T47D (cell line): ENCODE measurements around the gene PPP1R13B.

Experiments used
- DNase-seq, 2 experiments: peaks; one replicate each; pipeline versions ENCODE4 v3.0.0 to v3.0.0-alpha.2; 2011 to 2012; ENCODE audit warnings: low read depth in 1 of 2, low spot score in 1 of 2
- JUND ChIP-seq: IDR thresholded peaks from 2 replicates; pipeline ENCODE4 v1.6.1; 2012; ENCODE audit warnings: low read depth
- in situ Hi-C: cut with HindIII; loops from 2 replicates; pipeline ENCODE4 v1.10.0; 2016; ENCODE audit warnings: low sequenced_read_pairs, low pct_unique_long_range_greater_than_20kb

PPP1R13B gene

GRCh38 chr14:103706551-103707328 is 140.6 kb downstream of the PPP1R13B start:
- no peak for DNase-seq
- in situ Hi-C loops: no loop called here
- no peak for TF ChIP-seq JUND

- TF ChIP-seq JUND: no peak
- in situ Hi-C loops: no loop called here
- no peak for DNase-seq
Measured at GRCh38 chr14:103705504-103706284, 141.7 kb downstream of the PPP1R13B start.

GRCh38 chr14:103705118-103705503 is 142.3 kb downstream of the PPP1R13B start:
- TF ChIP-seq JUND: no peak
- in situ Hi-C loops: no loop called here
- DNase-seq: no peak

- TF ChIP-seq JUND: no peak
- in situ Hi-C loops: no loop called here
- no peak for DNase-seq
Measured at GRCh38 chr14:103704708-103705107, 142.7 kb downstream of the PPP1R13B start.

- no peak for DNase-seq
- in situ Hi-C loops: no loop called here
- no peak for TF ChIP-seq JUND
Measured at GRCh38 chr14:103703433-103704385, 143.7 kb downstream of the PPP1R13B start.

- no peak for DNase-seq
- in situ Hi-C loops: no loop called here
- TF ChIP-seq JUND: no peak
Measured at GRCh38 chr14:103702497-103703432, 144.6 kb downstream of the PPP1R13B start.

GRCh38 chr14:103702095-103702494 is 145.3 kb downstream of the PPP1R13B start:
- no peak for DNase-seq
- in situ Hi-C loops: no loop called here
- no peak for TF ChIP-seq JUND

- no peak for DNase-seq
- in situ Hi-C loops: no loop called here
- TF ChIP-seq JUND: no peak
Measured at GRCh38 chr14:103700753-103701490, 146.5 kb downstream of the PPP1R13B start.

- TF ChIP-seq JUND: no peak
- DNase-seq: no peak
- in situ Hi-C loops: no loop called here
Measured at GRCh38 chr14:103699901-103700752, 147.2 kb downstream of the PPP1R13B start.

GRCh38 chr14:103699261-103699661 is 148.1 kb downstream of the PPP1R13B start:
- TF ChIP-seq JUND: no peak
- DNase-seq: no peak
- in situ Hi-C loops: no loop called here
